Mesenchymal stem cell (in vitro differentiated cells and primary cell): ENCODE data around the gene KLHL29.
A peak's percentile ranks its signal among the peaks of the same experiment; 100 is the strongest.

ENCODE experiments used
- DNase-seq: peaks from one replicate; pipeline ENCODE4 v3.0.0-alpha.2; 2013
- H2AFZ ChIP-seq: one replicate; pipeline ENCODE4 v1.6.1; 2013; ENCODE audit warnings: low read depth, mild to moderate bottlenecking, control low read depth, inconsistent platforms, low read length, moderate library complexity
- H2AK5ac ChIP-seq: 2 replicates; pipeline ENCODE4 v1.6.1; 2013; ENCODE audit warnings: low read length, moderate library complexity, mild to moderate bottlenecking, inconsistent platforms; ENCODE audit not compliant: severe bottlenecking
- H2BK120ac ChIP-seq: one replicate; pipeline ENCODE4 v1.6.1; 2013; ENCODE audit warnings: low read depth, mild to moderate bottlenecking, inconsistent platforms, low read length, moderate library complexity
- H2BK12ac ChIP-seq, 2 experiments: one replicate each; pipeline ENCODE4 v1.6.1; 2013; ENCODE audit warnings: inconsistent platforms in 2 of 2, low read length in 2 of 2, mild to moderate bottlenecking in 2 of 2, moderate library complexity in 2 of 2, control low read depth in 1 of 2
- H2BK15ac ChIP-seq: one replicate; pipeline ENCODE4 v1.6.1; 2013; ENCODE audit warnings: mild to moderate bottlenecking, low read depth, inconsistent platforms; ENCODE audit not compliant: poor library complexity, severe bottlenecking
- H2BK5ac ChIP-seq: 2 replicates; pipeline ENCODE4 v1.6.1; 2013; ENCODE audit warnings: low read depth, mild to moderate bottlenecking, low read length, control low read depth, inconsistent platforms; ENCODE audit not compliant: poor library complexity, severe bottlenecking
- H3K14ac ChIP-seq, 2 experiments: one replicate each; pipeline ENCODE4 v1.6.1; 2013; ENCODE audit warnings: inconsistent platforms in 2 of 2, low read length in 2 of 2, control low read depth in 1 of 2, mild to moderate bottlenecking in 1 of 2, moderate library complexity in 1 of 2
- H3K18ac ChIP-seq, 2 experiments: one replicate each; pipeline ENCODE4 v1.6.1; 2013; ENCODE audit warnings: inconsistent platforms in 2 of 2, low read length in 2 of 2, control low read depth in 1 of 2, low read depth in 1 of 2, mild to moderate bottlenecking in 1 of 2
- H3K23ac ChIP-seq, 2 experiments: one replicate each; pipeline ENCODE4 v1.6.1; 2013; ENCODE audit warnings: inconsistent platforms in 2 of 2, low read length in 2 of 2, mild to moderate bottlenecking in 2 of 2, moderate library complexity in 2 of 2, control low read depth in 1 of 2
- H3K27ac ChIP-seq: 2 replicates; pipeline ENCODE4 v1.5.1; 2013; ENCODE audit warnings: mild to moderate bottlenecking, moderate library complexity, low read length, control low read depth, inconsistent platforms; ENCODE audit not compliant: poor library complexity, severe bottlenecking
- H3K27me3 ChIP-seq, 2 experiments: 2 replicates each; pipeline versions ENCODE4 v1.6.1 to v1.7.0; 2013; ENCODE audit warnings: low read length in 2 of 2, mild to moderate bottlenecking in 2 of 2, moderate library complexity in 2 of 2, control low read depth in 1 of 2, inconsistent platforms in 1 of 2; ENCODE audit not compliant: control insufficient read depth in 1 of 2, insufficient read depth in 1 of 2
- H3K36me3 ChIP-seq, 2 experiments: 2 replicates each; pipeline versions ENCODE4 v1.6.1 to v1.7.0; 2013; ENCODE audit warnings: low read length in 2 of 2, control low read depth in 1 of 2, inconsistent platforms in 1 of 2, low read depth in 1 of 2, mild to moderate bottlenecking in 1 of 2; ENCODE audit not compliant: insufficient read depth in 2 of 2, control insufficient read depth in 1 of 2
- H3K4ac ChIP-seq, 2 experiments: one replicate each; pipeline ENCODE4 v1.6.1; 2013; ENCODE audit warnings: inconsistent platforms in 2 of 2, low read length in 2 of 2, mild to moderate bottlenecking in 2 of 2, moderate library complexity in 2 of 2, control low read depth in 1 of 2, low read depth in 1 of 2
- H3K4me1 ChIP-seq: 2 replicates; pipeline ENCODE4 v1.6.1; 2013; ENCODE audit warnings: low read depth, low read length, control low read depth; ENCODE audit not compliant: control insufficient read depth, insufficient read depth
- H3K4me2 ChIP-seq: 2 replicates; pipeline ENCODE4 v1.6.1; 2013; ENCODE audit warnings: low read length, mild to moderate bottlenecking, inconsistent platforms; ENCODE audit not compliant: poor library complexity, severe bottlenecking
- H3K4me3 ChIP-seq, 2 experiments: 2 replicates each; pipeline versions ENCODE4 v1.5.1 to v1.7.0; 2013; ENCODE audit warnings: low read length in 2 of 2, mild to moderate bottlenecking in 2 of 2, control low read depth in 1 of 2, low read depth in 1 of 2; ENCODE audit not compliant: insufficient read depth in 1 of 2
- H3K79me1 ChIP-seq: replicated peaks from 2 replicates; pipeline ENCODE4 v1.6.1; 2013; ENCODE audit warnings: mild to moderate bottlenecking, control low read depth, low read length, inconsistent platforms; ENCODE audit not compliant: poor library complexity, severe bottlenecking
- H3K9ac ChIP-seq: 2 replicates; pipeline ENCODE4 v1.7.0; 2013; ENCODE audit warnings: mild to moderate bottlenecking, low read length, moderate library complexity
- H3K9me3 ChIP-seq: 2 replicates; pipeline ENCODE4 v1.7.0; 2013; ENCODE audit warnings: mild to moderate bottlenecking, low read length; ENCODE audit not compliant: control insufficient read depth
- H4K8ac ChIP-seq: one replicate; pipeline ENCODE4 v1.6.1; 2013; ENCODE audit warnings: inconsistent platforms, mild to moderate bottlenecking, low read length, moderate library complexity
- H4K91ac ChIP-seq: one replicate; pipeline ENCODE4 v1.6.1; 2013; ENCODE audit warnings: mild to moderate bottlenecking, low read length, inconsistent platforms
- WGBS: methylation state at CpG from one replicate; pipeline ENCODE4 v1.1.7; 2013; ENCODE audit warnings: mixed read lengths; 5-methylcytosine and 5-hydroxymethylcytosine counted together

The KLHL29 gene

GRCh38 chr2:23635442-23636340 is 250.7 kb downstream of the KLHL29 start:
- Histone ChIP-seq H3K4me3 (no peak overlapping the region), H3K9ac (no peak overlapping the region), H3K27me3 (no peaks in the 10 kb centered on the region), H3K14ac (peak overlapping the region in 1 of 2 experiments; percentile 62), H4K8ac (peak overlapping the region; percentile 25), H2BK12ac (peak overlapping the region in 1 of 2 experiments; percentile 68), H2AFZ (no peak overlapping the region), H2BK15ac (no peak overlapping the region), H2AK5ac (no peak overlapping the region), H2BK5ac (no peak overlapping the region), H3K23ac (peak overlapping the region in 1 of 2 experiments; percentile 48), H4K91ac (peak overlapping the region; percentile 11), H3K4ac (no peak overlapping the region), H3K4me1 (peaks cover 6% of the 10 kb centered on the region), H3K79me1 (peaks cover under 1% of the 10 kb centered on the region), H3K27ac (no peak overlapping the region), H3K4me2 (no peak overlapping the region), H3K18ac (no peak overlapping the region), H3K36me3 (peaks cover 2 to 10% of the 10 kb centered on the region in 2 experiments), H2BK120ac (no peak overlapping the region), H3K9me3 (no peaks in the 10 kb centered on the region)
- 91% methylated on average over 19 of the region's 23 CpGs for WGBS
- DNase-seq = no peak

- H4K91ac ChIP-seq = no peak overlapping the region
- H3K36me3 ChIP-seq = peaks cover 8 to 16% of the 10 kb centered on the region in 2 experiments
- H2BK12ac ChIP-seq = peak overlapping the region in 1 of 2 experiments; percentile 87
- peak overlapping the region in 1 of 2 experiments; percentile 68 for H3K4ac ChIP-seq
- peak; percentile 41 for DNase-seq
- no peak overlapping the region for H2AK5ac ChIP-seq
- H4K8ac ChIP-seq = no peak overlapping the region
- WGBS = 72% methylated on average over 11 of the region's 11 CpGs
- peak overlapping the region; percentile 73 for H3K9ac ChIP-seq
- no peak overlapping the region for H2BK120ac ChIP-seq
- no peaks in the 10 kb centered on the region for H3K9me3 ChIP-seq
- no peak overlapping the region for H3K4me3 ChIP-seq
- no peak overlapping the region for H2AFZ ChIP-seq
- no peaks in the 10 kb centered on the region for H3K27me3 ChIP-seq
- H3K79me1 ChIP-seq = no peaks in the 10 kb centered on the region
- no peak overlapping the region for H2BK5ac ChIP-seq
- H3K27ac ChIP-seq = no peak overlapping the region
- H3K4me1 ChIP-seq = peaks cover 6% of the 10 kb centered on the region
- H3K18ac ChIP-seq = peak overlapping the region; percentile 23 to 72
- H3K23ac ChIP-seq = no peak overlapping the region
- no peak overlapping the region for H3K14ac ChIP-seq
- H3K4me2 ChIP-seq = no peak overlapping the region
- no peak overlapping the region for H2BK15ac ChIP-seq
These were observed 251.4 kb downstream of the KLHL29 start for GRCh38 chr2:23636426-23636825.

DNA sequence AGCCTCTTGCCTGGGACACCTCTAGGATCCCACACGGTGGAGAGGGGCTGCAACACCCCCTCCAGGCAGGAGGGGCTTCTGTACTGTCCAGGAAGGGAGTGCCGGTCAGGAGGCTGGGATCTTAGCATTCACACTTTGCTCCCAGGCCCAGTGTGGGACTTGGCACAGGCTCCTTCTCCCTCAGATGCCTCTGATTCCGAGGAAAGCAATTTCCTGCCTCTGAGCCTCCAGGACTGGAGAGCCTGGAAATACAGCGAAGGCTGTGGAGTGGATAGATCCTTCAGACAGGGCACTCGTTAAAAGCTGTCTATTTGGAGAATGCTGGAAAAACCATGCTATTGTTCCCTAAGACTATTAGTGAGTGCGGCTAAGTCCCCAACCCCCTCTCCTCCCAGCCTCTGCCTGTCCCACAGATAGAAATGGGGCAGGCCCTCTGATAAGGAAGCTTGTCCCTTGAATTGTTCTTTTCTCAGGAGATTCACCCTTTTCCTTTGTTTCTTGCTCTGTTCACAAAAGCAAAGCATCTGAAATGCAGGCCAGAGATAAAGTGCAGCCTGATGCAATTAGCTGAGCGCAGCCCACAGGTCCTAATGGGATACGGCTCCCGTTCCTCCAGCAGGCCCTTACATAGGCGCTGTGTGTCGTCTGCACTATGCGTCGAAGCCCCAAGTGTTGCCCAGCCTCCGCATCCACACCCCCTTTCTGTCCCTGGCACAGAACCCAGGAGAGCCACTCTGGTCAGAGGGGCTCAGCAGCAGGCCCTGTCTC is 252.2 kb downstream of the KLHL29 start:
- H4K91ac ChIP-seq = no peak overlapping the region
- peak overlapping the region; percentile 25 to 68 for H3K18ac ChIP-seq
- no peaks in the 10 kb centered on the region for H3K9me3 ChIP-seq
- DNase-seq = peak; percentile 64
- H3K27ac ChIP-seq = no peak overlapping the region
- no peaks in the 10 kb centered on the region for H3K27me3 ChIP-seq
- no peak overlapping the region for H2BK120ac ChIP-seq
- no peak overlapping the region for H3K4me2 ChIP-seq
- peak overlapping the region; percentile 73 for H3K9ac ChIP-seq
- no peaks in the 10 kb centered on the region for H3K79me1 ChIP-seq
- H2BK12ac ChIP-seq = peak overlapping the region; percentile 11 to 68
- H2BK5ac ChIP-seq = no peak overlapping the region
- H3K4ac ChIP-seq = peak overlapping the region; percentile 47 to 68
- H2BK15ac ChIP-seq = peak overlapping the region; percentile 63
- H4K8ac ChIP-seq = peak overlapping the region; percentile 88
- peak overlapping the region in 1 of 2 experiments; percentile 56 for H3K4me3 ChIP-seq
- H2AFZ ChIP-seq = peak overlapping the region; percentile 76
- H3K4me1 ChIP-seq = peaks cover 6% of the 10 kb centered on the region
- 48% methylated on average over 13 of the region's 14 CpGs for WGBS
- peak overlapping the region in 1 of 2 experiments; percentile 49 for H3K23ac ChIP-seq
- H2AK5ac ChIP-seq = no peak overlapping the region
- peaks cover 11 to 22% of the 10 kb centered on the region in 2 experiments for H3K36me3 ChIP-seq
- H3K14ac ChIP-seq = peak overlapping the region in 1 of 2 experiments; percentile 95
